Muscle of leg (tissue), 11 donors: Measurements from ENCODE around the gene TOR1AIP2. TPM values are rescaled to one million over a fixed set of nuclear protein-coding genes. Genes with fewer than 3 reads are reported as not detected.
"Not testable (repeated sequence)": the region's sequence is repeated elsewhere in the genome, so short reads cannot be mapped to it uniquely, and the experiment has no call there.

Experiments used
- DNase-seq: peaks from one replicate; pipeline ENCODE4 v3.0.0; 2013
- H3K27ac ChIP-seq: one replicate; pipeline ENCODE4 v1.5.1; 2013; ENCODE audit warnings: mild to moderate bottlenecking, low read length, control low read depth
- H3K27me3 ChIP-seq: one replicate; pipeline ENCODE4 v1.6.1; 2013; ENCODE audit warnings: low read length; ENCODE audit not compliant: control insufficient read depth, insufficient read depth
- H3K36me3 ChIP-seq: one replicate; pipeline ENCODE4 v1.6.1; 2013; ENCODE audit warnings: low read length; ENCODE audit not compliant: control insufficient read depth, insufficient read depth
- H3K4me1 ChIP-seq: one replicate; pipeline ENCODE4 v1.6.1; 2013; ENCODE audit warnings: low read length; ENCODE audit not compliant: control insufficient read depth, insufficient read depth
- H3K4me3 ChIP-seq: one replicate; pipeline ENCODE4 v1.5.1; 2013; ENCODE audit warnings: low read length, control low read depth
- H3K9me3 ChIP-seq: replicated peaks from 2 replicates; pipeline ENCODE4 v1.6.1; 2013; ENCODE audit warnings: low read depth, low read length; ENCODE audit not compliant: control insufficient read depth
- WGBS: methylation state at CpG from one replicate; pipeline ENCODE4 v1.1.5; 2013; ENCODE audit warnings: missing lambda C conversion rate; ENCODE audit not compliant: insufficient coverage; 5-methylcytosine and 5-hydroxymethylcytosine counted together
- polyA plus RNA-seq, 8 donors: library from polyadenylated mRNA; unstranded; fragments of 120-200 nt; gene quantifications; one replicate each; pipeline versions ENCODE4 v1.2.1 to v1.2.3, GENCODE V29; 2013; ENCODE audit warnings: inconsistent platforms in 1 of 8, low replicate concordance in 1 of 8; ENCODE audit not compliant: insufficient read length in 8 of 8, insufficient read depth in 1 of 8
- total RNA-seq: library from RNA; stranded (reverse); fragments of 120-200 nt; gene quantifications from one replicate; pipeline ENCODE4 v1.2.4, GENCODE V29; 2013

TOR1AIP2 gene
- total and polyA plus RNA-seq, 9 donors = 22.8 to 50.8 (median 29.6) TPM

- H3K4me3 ChIP-seq = no peak overlapping the region
- peaks cover 29% of the 10 kb centered on the region for H3K4me1 ChIP-seq
- H3K27me3 ChIP-seq = peaks cover 17% of the 10 kb centered on the region
- no peaks in the 10 kb centered on the region for H3K9me3 ChIP-seq
- 13% methylated on average over 7 of the region's 14 CpGs for whole genome bisulfite sequencing
- H3K27ac ChIP-seq = no peak overlapping the region
- H3K36me3 ChIP-seq = no peaks in the 10 kb centered on the region
- DNase-seq = peak; percentile 80
Observed at GRCh38 chr1:179809506-179810366, 67.9 kb downstream of the TOR1AIP2 start.

- WGBS = no CpG with 5 or more reads among the region's 1 CpG
- no peak for DNase-seq
- H3K27ac ChIP-seq = no peak overlapping the region
- H3K4me1 ChIP-seq = peaks cover 20% of the 10 kb centered on the region
- no peak overlapping the region for H3K4me3 ChIP-seq
- H3K9me3 ChIP-seq = no peaks in the 10 kb centered on the region
- peaks cover 17% of the 10 kb centered on the region for H3K27me3 ChIP-seq
- H3K36me3 ChIP-seq = no peaks in the 10 kb centered on the region
Observed at GRCh38 chr1:179808503-179808902, 69.1 kb downstream of the TOR1AIP2 start.

GRCh38 chr1:179807691-179808485 lies 69.7 kb downstream of the TOR1AIP2 start:
- Histone ChIP-seq H3K27me3 (peaks cover 17% of the 10 kb centered on the region), H3K4me3 (no peak overlapping the region), H3K4me1 (peaks cover 17% of the 10 kb centered on the region), H3K36me3 (no peaks in the 10 kb centered on the region), H3K9me3 (no peaks in the 10 kb centered on the region), H3K27ac (no peak overlapping the region)
- DNase-seq = no peak
- WGBS = 81% methylated on average over 7 of the region's 11 CpGs

GRCh38 chr1:179807291-179807690 lies 70.3 kb downstream of the TOR1AIP2 start:
- DNase-seq = no peak
- 71% methylated on average over 8 of the region's 9 CpGs for WGBS
- H3K36me3 ChIP-seq = no peaks in the 10 kb centered on the region
- H3K4me3 ChIP-seq = no peak overlapping the region
- H3K27ac ChIP-seq = no peak overlapping the region
- H3K9me3 ChIP-seq = no peaks in the 10 kb centered on the region
- H3K27me3 ChIP-seq = peaks cover 11% of the 10 kb centered on the region
- peaks cover 11% of the 10 kb centered on the region for H3K4me1 ChIP-seq

GRCh38 chr1:179806333-179806732 lies 71.3 kb downstream of the TOR1AIP2 start:
- WGBS = 49% methylated on average over 2 of the region's 4 CpGs
- DNase-seq = no peak
- peaks cover 7% of the 10 kb centered on the region for H3K27me3 ChIP-seq
- H3K4me1 ChIP-seq = peaks cover 11% of the 10 kb centered on the region
- no peaks in the 10 kb centered on the region for H3K9me3 ChIP-seq
- H3K27ac ChIP-seq = no peak overlapping the region
- H3K4me3 ChIP-seq = no peak overlapping the region
- H3K36me3 ChIP-seq = no peaks in the 10 kb centered on the region

GRCh38 chr1:179805291-179806195 lies 72.1 kb downstream of the TOR1AIP2 start:
- Histone ChIP-seq H3K27ac (no peak overlapping the region), H3K9me3 (no peaks in the 10 kb centered on the region)
- WGBS = 81% methylated on average over 6 of the region's 19 CpGs

GRCh38 chr1:179804417-179804816 lies 73.2 kb downstream of the TOR1AIP2 start:
- H3K9me3 ChIP-seq, H3K36me3 ChIP-seq, H3K4me3 ChIP-seq, H3K27me3 ChIP-seq, H3K27ac ChIP-seq, DNase-seq, H3K4me1 ChIP-seq: not testable (repeated sequence)
- WGBS = no CpG with 5 or more reads among the region's 2 CpGs

More at GRCh38 chr1:179805291-179806195, 72.1 kb downstream of the TOR1AIP2 start:
- H3K36me3 ChIP-seq = no peaks in the 10 kb centered on the region
- DNase-seq = no peak
- no peak overlapping the region for H3K4me3 ChIP-seq
- peaks cover 11% of the 10 kb centered on the region for H3K4me1 ChIP-seq
- peaks cover 5% of the 10 kb centered on the region for H3K27me3 ChIP-seq

- Histone ChIP-seq H3K27me3 (peaks cover 2% of the 10 kb centered on the region), H3K4me3 (no peak overlapping the region), H3K36me3 (no peaks in the 10 kb centered on the region), H3K9me3 (no peaks in the 10 kb centered on the region), H3K4me1 (no peaks in the 10 kb centered on the region), H3K27ac (no peak overlapping the region)
- DNase-seq = no peak
- WGBS = 67% methylated on average over 1 of the region's 1 CpG
Observed at GRCh38 chr1:179803918-179804317, 73.7 kb downstream of the TOR1AIP2 start.

GRCh38 chr1:179803104-179803503 lies 74.5 kb downstream of the TOR1AIP2 start:
- H3K27me3 ChIP-seq = peaks cover 2% of the 10 kb centered on the region
- no peaks in the 10 kb centered on the region for H3K4me1 ChIP-seq
- H3K36me3 ChIP-seq = no peaks in the 10 kb centered on the region
- H3K27ac ChIP-seq = no peak overlapping the region
- no peaks in the 10 kb centered on the region for H3K9me3 ChIP-seq
- no peak for DNase-seq
- no peak overlapping the region for H3K4me3 ChIP-seq
- WGBS = 34% methylated on average over 4 of the region's 6 CpGs
